GM18526 (cell line): ENCODE measurements around the gene PFKL.

Source experiments
- POLR2A ChIP-seq: IDR thresholded peaks from 3 replicates; pipeline ENCODE4 v1.6.1; 2011; ENCODE audit not compliant: insufficient read length; ENCODE audit errors: extremely low read depth

Gene PFKL

DNA sequence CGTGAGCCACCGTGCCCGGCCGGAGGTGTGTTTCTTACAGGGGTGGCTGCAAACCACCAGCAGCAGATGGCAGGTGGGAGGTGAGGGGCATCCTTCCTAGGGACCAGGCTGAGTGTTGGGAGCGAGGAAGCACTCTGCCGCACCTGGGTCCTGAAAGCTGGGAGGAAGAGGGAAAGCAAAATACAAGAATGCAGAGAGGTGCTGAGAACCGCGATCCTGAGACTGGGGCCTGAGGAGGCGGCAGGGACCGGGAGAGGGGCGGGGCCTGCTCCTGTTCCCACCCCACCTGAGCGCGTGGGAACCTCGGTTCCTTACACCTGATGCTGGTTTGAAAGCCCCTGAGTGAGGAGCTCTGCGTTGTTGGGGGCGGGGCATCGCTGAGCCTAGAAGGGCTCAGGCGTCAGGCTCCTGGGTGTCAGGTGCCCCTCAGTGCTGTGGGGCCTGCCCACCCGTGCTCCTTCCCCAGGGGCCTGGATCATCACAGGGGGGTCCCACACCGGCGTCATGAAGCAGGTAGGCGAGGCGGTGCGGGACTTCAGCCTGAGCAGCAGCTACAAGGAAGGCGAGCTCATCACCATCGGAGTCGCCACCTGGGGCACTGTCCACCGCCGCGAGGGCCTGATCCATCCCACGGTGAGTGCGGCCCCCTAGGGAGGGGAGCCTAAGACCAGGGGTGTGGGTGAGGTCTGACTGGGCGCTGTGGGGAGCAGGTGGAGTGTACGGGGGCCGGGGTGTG is 69.0 kb downstream of the PFKL start:
- no peak for TF ChIP-seq POLR2A

DNA sequence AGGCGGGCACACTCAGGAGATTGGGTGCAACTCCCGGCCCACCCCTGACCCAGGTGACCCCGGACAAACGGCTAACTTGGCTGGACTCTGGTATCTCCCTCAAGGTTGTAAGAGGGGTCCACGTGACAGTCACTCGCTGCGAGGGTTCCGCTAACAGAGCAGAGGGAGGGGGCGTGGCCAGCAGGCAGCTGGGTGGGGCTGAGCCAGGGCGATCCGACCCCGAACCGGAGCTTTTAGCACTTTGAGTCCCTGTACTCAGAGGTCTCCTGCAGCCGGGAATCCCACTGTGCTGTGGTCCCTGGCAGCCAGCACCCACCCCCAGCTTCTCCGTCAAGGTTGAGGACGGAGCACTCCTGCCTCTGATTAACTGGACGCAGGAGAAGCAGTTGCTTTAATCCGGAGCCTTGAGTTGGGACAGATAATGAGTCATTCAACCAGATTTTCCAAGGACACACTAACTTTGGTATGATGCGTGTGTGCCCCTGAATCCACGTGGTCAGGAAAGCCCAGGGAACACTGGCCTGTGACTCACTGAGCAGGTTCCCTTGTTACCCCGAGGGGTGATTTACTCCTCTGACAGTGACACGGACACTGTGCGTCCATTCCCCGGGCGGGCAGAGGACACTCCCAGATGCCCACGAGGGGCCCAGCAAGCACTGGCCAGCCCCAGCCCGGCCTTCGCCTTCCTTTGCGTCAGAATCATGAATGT is 70.3 kb downstream of the PFKL start:
- no peak for TF ChIP-seq POLR2A

DNA sequence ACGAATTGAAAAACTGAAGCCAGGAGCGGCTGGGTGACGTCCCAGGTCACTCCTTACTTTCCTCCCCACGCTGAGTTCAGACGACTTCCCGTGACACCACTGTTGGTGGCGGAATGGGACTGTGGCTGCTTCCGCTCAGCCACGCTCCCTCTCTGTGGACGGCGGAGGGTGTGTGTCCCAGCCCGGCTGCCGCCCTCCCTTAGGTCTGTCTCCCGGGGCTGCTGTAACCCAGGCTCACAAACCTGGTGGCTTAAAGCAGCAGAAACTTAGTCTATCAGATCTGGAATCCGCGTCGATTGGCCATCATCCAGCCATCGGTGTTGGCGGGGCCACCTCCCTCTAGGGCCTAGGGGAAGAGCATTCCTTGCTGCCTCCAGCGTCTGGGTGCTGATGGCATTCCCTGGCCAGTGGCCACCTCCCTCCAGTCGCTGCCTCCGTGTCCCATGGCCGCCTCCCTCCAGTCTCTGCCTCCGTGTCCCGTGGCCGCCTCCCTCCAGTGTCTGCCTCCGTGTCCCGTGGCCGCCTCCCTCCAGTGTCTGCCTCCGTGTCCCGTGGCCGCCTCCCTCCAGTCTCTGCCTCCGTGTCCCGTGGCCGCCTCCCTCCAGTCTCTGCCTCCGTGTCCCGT is 71.0 kb downstream of the PFKL start:
- TF ChIP-seq POLR2A = no peak

DNA sequence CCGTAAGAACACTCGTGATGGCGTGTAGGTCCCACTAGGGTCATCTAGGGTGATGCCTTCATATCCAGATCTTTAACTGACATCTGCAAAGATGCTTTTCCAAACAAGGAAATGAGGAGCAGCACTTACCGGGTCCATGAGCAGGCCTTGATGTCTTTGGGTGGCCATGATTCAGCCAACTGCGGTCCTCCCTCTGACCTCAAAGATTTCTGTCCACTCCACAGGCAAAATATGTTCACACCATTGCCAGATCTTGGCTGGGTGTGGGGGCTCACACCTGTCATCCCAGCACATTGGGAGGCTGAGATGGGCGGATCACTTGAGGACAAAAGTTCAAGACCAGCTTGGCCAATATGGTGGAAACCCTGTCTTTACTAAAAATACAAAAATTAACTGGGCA is 71.7 kb downstream of the PFKL start:
- no peak for TF ChIP-seq POLR2A

DNA sequence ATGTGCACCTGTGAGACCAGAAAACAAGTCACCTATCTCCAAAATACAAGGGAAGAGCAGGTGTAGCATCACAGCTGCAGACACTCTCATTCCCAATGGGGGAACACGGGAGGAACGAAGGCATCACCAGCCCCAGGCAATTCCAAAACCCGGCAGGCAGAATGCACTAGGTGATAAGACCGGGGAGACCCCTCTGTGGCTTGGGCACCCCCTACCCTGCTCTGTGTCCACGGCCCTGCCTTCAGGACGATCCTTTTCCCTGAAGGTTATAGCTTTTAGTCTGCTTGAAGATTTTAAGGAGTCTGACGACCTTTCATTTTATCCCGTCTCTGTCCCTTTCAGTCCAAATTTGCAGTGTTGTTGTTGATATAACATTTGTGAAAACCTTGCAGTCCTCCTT is 72.8 kb downstream of the PFKL start:
- TF ChIP-seq POLR2A = no peak

DNA sequence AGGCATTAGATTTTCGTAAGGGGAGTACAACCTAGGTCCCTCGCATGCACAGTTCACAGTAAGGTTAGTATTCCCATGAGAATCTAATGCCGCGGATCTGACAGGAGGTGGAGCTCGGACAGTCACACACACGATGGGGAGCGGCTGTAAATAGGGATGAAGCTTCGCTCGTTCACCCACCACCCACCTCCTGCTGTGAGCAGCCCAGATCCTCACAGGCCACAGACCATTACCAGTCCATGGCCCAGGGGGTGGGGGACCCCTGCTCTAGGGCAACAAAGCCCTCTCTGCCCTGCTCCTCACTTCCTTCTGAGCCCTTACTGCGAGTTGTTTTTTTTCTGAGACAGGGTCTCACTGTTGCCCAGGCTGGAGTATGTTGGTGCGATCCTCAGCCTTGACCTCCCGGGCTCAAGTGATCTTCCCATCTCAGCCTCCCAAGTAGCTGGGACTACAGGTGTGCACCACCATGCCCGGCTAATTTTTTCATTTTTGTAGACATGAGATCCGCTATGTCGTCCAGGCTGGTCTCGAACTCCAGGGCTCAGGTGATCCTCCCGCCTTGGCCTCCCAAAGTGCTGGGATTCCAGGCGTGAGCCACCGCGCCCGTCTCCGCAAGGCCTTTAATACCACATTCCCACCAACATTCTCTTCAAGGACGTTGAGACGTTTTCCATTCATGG is 74.9 kb downstream of the PFKL start:
- no peak for TF ChIP-seq POLR2A

DNA sequence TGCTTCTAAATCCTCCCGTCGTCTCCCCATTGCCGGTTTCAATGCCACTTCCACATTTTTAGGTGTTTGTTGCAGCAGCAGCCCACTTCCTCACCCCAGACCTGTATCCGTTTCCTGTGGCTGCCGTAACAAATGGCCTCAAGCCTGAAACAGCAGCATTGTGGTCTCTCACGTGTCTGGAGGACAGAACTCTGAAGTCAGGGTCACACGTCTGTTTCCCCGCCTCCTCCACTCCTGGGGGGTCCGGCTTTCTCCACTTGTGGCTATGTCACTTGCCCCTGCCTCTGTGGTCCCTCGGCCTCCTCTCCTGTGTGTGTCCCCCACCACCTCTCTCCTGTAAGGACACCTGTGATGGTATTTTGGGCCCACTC is 75.4 kb downstream of the PFKL start:
- TF ChIP-seq POLR2A = no peak

DNA sequence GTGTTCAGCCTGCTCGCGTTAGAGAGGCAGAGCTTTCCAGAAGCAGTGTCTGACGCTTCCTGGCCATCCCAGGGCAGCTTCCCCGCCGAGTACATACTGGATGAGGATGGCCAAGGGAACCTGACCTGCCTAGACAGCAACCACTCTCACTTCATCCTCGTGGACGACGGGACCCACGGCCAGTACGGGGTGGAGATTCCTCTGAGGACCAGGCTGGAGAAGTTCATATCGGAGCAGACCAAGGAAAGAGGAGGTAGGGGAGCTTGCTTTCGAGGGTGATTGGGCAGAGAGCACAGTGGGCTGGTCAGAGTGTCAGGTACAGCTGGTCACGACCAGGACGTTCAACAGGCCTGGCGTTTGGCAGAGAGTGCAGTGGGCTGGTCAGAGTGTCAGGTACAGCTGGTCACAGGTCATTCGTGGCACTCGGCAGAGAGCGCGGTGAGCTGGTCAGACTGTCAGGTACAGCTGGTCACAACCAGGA is 75.9 kb downstream of the PFKL start:
- TF ChIP-seq POLR2A = no peak

DNA sequence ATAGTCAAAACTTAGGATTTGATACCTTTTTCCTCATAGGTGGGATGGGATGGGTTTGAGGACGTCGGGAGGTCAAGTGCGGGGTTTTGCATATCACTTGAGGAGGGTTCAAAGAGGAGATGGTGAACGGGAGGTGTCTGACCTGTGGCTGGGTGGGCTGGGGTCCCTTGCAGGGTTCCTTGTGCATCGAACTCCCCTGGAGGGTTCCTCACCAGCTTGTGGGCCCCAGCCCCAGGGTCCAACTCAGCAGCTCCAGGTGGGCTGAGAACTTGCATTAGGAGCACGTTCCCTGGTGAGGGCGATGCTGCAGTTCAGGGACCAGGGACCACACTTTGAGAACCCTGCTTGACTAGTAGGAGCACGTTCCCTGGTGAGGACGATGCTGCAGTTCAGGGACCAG is 76.8 kb downstream of the PFKL start:
- no peak for TF ChIP-seq POLR2A
